ENCODE data around the gene RTN4R.
A peak's percentile ranks its signal among the peaks of the same experiment; 100 is the strongest.

The RTN4R gene

DNA sequence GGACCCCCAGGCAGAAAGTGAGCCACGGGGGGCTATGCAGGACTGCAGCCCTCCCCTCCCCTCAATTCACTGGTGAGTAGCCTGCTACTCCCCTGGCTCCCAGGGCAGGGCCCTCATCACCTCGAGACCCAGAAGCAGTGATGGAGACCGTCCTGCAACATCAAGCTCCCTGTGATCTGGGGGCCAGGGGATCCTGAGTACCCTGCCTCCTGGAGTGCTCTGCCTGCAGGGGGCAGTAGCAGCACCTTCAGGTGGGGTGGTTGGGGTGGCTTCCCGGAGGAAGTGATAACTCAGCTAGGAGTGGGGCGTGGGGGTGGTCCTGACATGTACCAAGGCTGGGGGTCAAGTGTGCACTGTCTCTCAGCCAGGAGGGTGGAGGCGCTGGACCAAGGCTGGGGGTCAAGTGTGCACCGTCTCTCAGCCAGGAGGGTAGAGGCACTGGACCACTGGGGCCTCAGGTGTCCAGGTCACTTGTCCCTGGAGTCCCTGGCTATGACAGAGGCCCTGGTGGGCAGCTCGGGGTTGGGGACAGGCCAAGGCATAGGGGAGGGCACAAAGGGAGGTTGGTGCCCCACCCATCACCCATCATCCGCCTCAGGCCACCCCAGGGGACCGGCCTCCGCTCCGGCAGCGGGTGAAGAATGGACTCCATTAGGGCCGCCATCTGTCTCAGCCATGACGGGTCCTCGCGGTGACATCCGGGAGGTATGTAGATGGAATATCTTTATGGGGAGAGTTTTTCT lies 9.4 kb downstream of the RTN4R start:
- no peak for DNase-seq (ENCODE audit: low read depth in 2 of 2, low spot score in 1 of 2)

DNA sequence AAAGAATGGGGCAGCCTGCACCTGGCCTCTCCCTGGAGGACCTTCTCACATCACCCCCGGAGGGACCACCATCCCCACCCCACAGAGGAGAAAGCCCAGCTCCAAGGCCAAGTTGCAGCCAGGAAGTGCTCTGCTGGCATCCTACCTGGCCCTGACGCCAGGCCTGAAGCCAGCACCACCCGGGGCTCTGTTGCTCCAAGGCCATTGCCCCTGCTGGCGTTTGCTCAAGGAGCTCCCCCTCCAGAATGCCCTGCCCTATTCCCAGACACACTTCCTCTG lies 10.2 kb downstream of the RTN4R start:
- DNase-seq (ENCODE audit: low read depth in 2 of 2, low spot score in 1 of 2): no peak

DNA sequence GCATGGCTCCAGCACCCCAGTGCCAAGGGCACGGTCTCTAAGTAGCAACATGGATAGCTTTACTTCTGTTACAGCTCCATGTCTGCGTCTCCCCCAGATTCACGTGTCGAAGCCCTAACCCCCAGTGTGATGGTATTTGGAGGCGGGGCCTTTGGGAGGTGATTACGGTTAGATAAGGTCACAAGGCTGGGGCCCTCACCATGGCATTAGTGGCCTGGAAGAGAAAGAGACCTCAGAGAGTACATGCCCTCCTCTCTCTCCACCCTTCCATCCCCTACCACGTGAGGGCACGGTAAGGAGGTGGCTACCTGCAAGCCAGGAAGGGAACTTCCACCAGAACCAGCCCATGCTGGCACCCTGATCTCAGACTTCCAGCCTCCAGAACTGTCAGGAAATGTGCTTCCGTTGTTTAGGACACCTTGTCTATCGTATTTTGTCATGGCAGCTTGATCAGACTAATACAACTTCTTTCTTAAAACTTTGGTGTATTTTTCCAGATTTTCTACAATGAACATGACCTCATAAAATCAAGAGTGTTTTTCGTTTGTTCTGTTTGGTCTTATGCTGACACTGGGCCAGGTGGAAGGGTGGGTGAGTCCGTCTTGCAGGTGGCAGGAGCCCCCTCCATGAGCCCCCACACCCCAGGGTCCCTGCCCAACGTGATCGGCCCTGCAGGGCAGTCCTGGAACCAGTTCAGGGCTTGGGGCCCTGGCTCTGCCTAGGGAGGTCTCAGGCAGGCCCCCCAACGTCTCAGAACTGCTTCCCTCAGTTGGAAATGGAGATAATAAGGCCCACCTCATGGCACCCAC lies 10.7 kb downstream of the RTN4R start:
- DNase-seq (ENCODE audit: low read depth in 2 of 2, low spot score in 1 of 2): no peak

DNA sequence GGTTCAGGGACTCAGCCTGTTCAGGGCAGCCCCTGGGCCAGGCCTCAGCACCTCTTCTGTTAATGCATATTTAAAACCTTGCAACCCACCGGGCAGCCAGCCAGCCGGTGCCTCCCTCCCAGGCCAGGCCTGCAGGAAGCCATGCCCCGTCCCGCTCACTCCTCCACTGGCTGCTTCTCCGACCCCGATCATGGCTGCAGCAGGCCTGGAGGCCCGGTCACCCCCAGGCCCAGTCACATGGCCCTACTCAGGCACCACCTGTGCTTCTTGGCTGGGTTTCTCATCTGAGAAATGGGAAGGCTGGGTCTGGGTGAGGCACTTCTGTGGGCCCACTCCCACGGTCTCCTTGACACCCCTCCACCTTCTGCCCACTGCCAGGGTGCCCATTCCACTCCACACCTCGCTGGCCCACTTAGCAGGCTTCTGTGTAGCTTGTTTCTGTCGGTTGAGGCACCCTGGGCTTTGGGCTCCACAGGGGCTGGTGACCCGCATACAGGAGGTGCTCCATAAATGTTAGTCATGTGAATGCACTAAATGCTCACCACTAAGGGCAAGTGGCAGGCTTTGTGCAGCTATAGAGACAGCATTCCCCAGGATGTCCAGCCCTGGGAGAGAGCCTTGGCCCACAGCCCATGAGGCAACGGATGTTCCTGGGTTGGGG lies 11.4 kb downstream of the RTN4R start:
- DNase-seq (ENCODE audit: low read depth in 2 of 2, low spot score in 1 of 2): no peak

DNA sequence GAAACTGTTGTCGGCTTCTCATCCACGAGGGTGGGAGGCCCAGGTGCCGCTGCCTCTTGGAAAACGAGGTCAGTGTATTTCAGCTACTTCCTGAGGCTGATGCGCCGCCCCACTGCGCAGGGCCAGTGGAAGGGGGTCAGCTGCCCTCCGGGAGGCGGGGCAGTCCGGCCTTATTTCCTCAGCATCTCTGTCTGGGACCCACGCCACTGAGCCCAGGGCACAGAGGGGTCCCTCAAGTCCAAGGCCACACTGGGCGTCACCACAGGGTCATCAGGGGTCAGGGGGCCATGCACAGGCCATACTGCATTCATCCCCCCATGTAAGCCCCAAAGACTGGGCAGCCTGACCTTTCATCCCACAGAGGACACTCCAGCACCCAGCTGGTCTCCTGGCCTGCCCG lies 12.1 kb downstream of the RTN4R start:
- no peak for DNase-seq (ENCODE audit: low read depth in 2 of 2, low spot score in 1 of 2)

DNA sequence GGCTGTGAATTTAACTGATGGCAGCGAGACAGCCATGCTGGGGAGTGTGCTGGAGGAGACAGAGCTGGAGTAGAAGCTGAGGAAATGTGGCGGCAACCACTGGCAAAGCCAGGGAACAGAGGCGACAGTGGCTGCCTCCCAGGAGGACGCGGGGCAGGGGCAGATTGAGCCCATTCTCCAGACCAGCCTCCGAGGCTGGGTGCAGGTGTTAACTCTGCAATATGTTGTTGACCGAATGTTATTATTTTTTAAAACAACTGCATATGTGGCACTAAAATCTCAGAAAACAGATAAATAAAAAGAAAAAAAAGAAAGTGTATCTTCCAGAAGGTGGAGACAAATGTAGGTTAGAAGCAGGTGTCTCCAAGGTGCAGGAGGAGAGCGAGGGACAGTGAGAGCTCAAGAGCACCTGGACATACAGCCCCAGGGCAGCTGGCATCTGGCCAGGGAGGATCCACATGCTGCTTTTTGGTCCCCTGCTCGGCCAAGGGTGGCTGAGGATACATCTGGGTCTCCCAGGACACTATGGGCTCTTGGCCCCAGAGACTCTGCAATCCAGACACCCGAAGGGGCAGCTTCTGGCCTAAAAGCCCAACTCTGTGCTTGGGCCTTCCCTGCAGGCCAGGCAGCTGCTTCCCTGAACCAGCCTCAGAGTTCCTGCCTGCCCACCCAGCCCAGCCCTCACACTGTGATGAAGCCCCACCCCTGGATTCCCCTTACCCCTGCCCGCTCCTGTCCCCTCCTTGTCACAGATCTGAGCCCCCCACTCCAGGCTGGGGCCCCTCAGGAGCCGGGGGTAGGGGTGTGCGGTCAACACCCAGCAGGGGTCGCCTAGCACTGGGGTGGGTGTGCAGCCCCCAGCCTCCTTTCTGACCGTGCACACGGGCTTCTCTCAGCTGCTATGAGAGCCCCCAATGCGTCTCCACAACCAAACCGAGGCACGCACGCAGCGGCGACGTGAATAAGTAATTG lies 12.9 kb downstream of the RTN4R start:
- DNase-seq (ENCODE audit: low read depth in 2 of 2, low spot score in 1 of 2): no peak

DNA sequence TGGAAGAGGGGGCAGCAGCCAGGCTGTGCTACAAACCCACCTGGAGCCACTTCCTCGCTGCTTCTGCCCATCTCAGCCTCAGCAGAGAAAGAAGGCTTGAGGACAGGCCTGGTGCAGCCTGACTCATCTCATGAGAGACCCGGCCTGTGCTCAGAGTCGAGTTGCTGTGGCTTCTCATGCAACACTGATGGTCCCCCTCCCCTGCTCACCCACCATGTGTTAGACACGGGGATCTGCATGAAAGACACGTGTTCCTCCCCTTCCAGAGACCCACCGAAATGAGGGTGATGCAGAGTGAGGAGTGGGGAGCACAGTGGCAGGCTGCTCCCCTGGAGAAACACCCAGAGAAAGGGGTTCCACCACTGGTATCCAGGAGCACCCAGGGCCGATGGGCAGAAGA lies 15.0 kb downstream of the RTN4R start:
- DNase-seq (ENCODE audit: low read depth in 2 of 2, low spot score in 1 of 2): no peak

DNA sequence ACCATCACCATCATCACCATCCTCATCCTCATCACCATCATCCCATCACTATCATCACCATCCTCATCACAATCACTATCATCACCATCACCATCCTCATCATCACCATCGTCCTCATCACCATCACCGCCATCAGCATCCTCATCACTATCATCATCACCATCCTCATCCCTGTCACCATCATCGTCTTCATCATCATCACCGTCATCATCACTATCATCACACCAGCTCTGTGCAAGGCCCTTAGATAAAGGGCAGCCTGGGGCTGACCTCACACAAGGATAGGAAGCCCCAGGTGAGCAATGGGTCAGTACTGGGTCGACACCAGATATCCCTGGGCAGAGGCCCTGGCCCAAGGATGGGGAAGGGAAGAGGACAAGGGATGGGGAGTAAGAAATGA lies 16.1 kb downstream of the RTN4R start:
- no peak for DNase-seq (ENCODE audit: low read depth in 2 of 2, low spot score in 1 of 2)

DNA sequence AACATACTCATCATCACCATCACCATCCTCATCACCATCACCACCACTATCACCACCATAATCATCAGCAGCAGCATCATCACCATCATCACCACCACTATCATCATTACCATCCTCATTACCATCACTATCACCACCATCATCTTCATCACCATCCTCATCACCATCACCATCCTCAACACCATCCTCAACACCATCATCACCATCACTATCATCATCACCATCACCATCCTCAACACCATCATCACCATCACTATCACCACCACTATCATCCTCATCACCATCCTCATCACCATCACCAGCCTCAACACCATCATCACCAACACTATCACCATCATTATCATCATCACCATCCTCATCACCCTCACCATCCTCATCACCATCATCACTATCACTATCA lies 16.6 kb downstream of the RTN4R start:
- no peak for DNase-seq (ENCODE audit: low read depth in 2 of 2, low spot score in 1 of 2)

DNA sequence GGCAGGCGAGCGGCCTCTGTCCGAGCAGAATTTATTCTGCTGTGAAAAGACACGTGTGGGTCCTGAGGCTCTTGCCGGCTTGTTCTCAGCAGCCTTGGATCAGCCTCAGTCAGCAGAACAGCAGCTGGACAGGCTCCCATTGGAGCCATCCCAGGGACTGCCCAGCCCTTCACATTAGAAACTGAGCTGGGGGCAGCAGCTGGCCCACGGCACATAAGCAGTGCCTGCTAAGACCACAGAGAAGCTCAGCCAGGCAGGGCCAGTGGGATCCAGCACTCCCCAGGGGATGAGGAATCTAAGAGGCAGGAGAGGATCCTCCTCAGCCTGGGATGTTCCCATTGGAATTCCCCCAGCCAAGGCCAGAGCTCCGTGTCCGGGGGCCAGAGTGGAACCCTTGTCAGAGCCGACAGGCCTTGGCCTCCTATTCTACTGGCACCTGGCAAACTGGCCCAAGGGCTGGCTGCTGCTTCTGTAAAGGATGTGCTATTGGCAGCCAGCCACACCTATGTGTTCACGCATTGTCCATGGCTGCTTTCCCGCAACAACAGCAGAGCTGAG lies 18.2 kb downstream of the RTN4R start:
- DNase-seq (ENCODE audit: low read depth in 2 of 2, low spot score in 1 of 2): no peak

DNA sequence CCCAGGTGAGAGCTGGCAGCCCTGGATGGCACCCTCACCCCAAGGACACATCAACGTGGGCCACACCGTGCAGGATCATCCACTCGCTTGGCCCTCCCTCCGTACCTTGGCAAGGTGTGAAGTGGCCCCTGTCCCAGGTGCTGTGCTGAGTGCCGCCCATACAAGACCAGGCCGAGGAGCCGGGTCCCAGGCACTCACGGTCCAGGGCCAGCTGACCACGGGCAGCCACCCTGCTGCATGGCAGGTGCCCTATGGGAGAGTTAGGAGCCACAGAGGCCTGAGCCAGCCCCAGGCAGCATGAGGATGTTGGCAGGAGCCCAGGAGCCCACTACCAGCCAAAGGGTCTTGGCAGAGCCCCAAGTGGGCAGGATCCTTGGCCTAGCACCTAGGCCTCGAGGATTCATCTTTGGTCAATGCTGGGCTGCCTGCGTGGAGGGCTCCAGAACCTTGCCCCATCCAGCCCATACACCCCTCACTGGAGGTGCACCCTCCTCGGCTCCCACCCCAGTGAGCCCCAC lies 19.6 kb downstream of the RTN4R start:
- no peak for DNase-seq (ENCODE audit: low read depth in 2 of 2, low spot score in 1 of 2)

DNA sequence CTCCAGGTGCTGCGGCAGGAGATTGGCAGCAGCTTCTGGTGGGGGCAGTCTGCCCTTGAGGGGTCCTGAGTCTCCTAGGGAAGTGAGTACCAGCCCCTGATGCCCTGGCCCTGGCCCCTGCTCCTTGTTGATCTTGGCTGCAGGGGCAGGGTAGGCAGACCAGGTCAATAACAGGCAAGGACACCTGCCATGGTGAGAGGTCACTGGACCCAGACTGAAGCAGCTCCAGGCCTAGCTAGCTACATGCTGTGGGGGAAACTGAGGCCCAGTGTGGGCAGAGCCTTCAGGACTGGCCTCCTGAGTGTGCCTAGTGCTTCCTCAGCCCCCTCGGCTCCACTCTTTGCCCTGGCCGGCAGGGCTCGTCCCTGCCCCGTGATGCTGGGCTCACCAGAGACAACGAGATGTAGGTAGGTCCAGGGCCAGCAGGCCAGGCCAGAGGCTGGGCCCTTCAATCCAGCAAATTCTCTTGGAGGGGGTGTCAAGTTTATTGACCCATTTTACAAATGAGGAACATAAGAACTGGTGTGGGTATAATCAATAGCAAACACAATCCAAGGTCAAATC lies 20.4 kb downstream of the RTN4R start:
- DNase-seq (ENCODE audit: low read depth in 2 of 2, low spot score in 1 of 2): no peak

DNA sequence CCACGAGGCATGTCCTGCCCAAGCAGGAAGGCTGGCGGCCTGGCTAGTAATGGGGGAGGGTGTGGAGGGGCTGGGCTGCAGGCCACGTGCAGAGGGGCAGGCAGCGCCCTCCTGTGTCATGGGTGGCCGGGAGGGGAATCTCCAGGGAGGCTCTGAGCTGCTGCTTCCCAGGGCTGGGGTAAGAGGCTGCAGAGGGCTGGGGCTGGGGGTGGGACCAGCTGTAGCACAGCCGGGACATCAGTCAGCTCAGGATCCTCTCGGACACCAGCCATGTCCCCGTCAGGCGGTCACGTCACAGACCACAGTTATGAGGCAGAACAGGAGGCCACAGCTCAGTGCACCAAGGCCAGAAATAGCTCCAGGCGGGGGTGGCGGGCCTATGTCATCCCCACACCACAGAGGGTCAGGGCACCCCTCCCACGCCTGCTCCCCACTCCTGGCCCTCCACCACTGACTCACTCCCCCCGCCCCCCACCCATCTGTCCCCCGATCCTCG lies 21.1 kb downstream of the RTN4R start:
- DNase-seq (ENCODE audit: low read depth in 2 of 2, low spot score in 1 of 2): no peak

DNA sequence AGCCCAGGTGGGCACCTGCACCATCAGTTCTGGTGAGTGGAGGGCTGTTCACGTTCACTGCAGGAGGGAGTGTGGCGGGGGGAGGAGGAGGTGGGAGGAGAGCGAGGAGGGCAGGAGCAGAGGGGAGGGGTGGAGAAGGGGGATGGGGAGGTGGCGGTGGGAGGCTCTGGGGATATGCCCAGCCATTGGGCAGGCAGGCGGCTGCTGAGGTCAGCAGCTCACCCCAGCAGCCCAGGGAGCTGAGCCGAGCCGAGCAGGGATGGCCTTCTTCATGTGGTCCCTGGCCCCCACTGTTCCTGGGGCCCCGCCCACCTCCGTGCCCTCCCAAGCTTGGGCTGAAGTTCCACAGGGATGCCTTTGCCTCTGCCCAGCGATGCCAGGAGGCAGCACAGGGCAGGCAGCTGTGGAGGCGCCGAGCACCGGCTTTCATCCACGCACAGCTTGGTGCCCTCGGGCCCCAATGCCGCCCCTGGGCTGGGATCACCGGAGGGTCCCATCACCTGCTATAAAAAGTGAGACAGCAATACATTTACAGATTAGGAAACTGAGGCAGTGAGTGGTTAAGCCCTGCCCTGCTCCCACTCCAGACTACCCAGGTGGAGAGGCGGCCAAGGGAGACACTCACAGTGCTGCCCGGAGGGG lies 21.6 kb downstream of the RTN4R start:
- no peak for DNase-seq (ENCODE audit: low read depth in 2 of 2, low spot score in 1 of 2)

DNA sequence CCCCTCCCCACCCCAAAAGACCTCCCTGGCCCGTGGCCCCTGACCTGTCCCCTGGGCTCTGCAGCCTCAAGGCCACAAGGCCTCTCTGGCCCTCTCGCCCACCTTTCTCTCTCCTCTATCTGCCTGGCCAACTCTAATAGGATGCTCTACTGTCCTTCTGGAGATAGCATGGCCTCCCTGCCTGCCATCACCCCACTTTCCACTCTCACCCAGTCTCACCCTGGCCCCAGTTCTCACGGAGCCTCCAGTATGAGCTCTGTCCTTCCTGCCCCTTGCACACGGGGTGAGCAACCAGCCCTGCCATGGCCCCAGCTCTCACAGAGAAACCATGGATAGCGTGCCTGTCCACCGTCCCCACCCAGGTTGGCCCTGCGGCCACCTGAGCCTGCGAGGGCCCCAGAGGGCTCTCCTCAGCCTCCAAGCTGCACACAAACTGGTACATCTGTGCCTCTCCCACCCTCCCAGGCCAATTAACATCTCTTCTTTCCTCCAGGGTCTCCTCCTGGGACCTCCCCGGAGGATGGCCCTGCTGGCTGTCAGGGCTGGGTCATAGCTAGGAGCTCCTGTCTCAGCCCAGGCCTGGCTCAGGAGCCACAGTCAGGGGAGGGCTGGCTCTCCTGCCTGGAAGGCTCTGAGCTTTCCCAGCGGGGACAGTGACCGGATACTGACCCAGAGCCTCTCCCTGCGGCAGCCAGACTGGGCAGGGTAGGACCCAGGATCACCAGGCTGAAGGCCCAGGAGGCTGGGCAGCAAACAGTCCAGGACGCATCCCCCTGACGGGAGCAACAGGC lies 22.3 kb downstream of the RTN4R start:
- no peak for DNase-seq (ENCODE audit: low read depth in 2 of 2, low spot score in 1 of 2)

DNA sequence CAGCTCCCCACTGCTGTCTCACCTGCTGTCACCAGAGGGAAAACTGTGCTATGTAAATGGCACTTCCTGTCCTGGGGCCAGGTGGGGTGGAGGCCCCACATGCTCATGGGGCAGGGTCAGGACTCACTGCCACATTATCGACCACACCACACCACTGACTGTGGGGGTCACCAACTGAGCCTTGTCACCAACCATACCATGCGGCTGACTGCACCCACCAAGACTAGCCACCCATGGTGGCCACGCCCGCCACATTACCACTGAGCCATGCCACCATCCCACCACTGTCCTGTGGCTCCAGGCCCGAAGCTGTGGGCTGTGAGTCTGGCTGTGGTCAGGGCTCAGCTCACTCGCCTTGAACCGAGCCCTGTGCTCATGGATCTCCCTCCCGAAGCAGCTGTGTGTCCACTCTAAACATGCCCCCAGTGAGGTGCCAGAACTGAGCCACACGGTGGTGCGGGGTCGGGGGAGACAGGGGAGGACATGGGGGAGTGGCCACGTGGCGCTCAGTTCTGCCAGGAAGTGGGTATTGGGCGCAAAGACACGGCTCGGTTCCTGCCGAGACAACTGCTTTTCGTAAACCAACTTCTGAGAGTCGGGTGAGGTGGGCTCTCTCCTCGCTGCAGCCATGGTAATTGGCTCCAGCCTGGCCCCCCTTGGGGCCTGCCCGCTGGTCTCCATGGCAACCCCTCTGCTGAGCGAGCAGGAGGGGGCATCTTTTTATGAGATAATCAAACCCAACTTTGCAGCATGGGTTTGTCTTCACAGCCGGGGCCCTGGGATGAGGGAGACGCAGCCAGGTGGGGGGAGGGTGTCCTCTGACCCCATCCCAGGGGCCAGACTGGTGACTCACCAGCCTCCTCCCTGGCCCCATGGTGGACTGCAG lies 23.2 kb downstream of the RTN4R start:
- DNase-seq (ENCODE audit: low read depth in 2 of 2, low spot score in 1 of 2): peak in 1 of 2 donors; percentile 18

DNA sequence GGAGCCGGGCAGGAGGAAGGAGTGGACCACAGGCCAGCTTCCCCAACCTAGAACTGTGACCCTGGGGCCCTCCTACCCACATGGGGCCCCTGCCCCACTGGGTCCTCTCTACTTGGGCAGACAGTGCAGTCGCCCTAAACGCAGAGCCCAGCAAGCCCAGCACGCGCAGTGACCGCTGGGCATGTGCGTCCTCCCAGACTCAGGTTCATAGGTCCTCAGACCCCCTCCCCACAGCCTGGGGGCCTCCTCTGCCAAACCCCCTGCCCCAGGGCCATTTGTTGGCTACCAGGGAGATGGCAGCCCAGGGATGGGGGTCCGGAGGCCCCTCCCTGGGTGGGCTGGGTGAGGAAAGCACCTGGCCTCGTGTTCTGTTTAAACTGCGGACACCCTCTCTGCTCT lies 23.9 kb downstream of the RTN4R start:
- DNase-seq (ENCODE audit: low read depth in 2 of 2, low spot score in 1 of 2): no peak

Data from stimulated activated CD8-positive, alpha-beta memory T cell treated with anti-CD3 and anti-CD28 coated beads, Interleukin-4, amount 100 ng/mL, for 4 hours (primary cell).